GM19463 (cell line): ENCODE measurements around the gene KLK3.
"Not testable (repeated sequence)": the region's sequence is repeated elsewhere in the genome, so short reads cannot be mapped to it uniquely, and the experiment has no call there.

Experiments
- ATAC-seq: cut with Tn5 transposase; IDR thresholded peaks from one replicate; pipeline ENCODE4 v1.9.1; 2021; ENCODE audit warnings: mild to moderate bottlenecking, moderate library complexity; ENCODE audit not compliant: unreplicated experiment

The KLK3 gene

DNA sequence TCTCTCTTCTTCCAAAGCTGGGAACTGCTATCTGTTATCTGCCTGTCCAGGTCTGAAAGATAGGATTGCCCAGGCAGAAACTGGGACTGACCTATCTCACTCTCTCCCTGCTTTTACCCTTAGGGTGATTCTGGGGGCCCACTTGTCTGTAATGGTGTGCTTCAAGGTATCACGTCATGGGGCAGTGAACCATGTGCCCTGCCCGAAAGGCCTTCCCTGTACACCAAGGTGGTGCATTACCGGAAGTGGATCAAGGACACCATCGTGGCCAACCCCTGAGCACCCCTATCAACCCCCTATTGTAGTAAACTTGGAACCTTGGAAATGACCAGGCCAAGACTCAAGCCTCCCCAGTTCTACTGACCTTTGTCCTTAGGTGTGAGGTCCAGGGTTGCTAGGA lies 5.1 kb downstream of the KLK3 start:
- no peak for ATAC-seq

DNA sequence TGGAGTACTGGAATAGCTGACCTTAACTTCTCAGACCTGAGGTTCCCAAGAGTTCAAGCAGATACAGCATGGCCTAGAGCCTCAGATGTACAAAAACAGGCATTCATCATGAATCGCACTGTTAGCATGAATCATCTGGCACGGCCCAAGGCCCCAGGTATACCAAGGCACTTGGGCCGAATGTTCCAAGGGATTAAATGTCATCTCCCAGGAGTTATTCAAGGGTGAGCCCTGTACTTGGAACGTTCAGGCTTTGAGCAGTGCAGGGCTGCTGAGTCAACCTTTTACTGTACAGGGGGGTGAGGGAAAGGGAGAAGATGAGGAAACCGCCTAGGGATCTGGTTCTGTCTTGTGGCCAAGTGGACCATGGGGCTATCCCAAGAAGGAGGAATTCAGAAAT lies 6.3 kb downstream of the KLK3 start:
- no peak for ATAC-seq

DNA sequence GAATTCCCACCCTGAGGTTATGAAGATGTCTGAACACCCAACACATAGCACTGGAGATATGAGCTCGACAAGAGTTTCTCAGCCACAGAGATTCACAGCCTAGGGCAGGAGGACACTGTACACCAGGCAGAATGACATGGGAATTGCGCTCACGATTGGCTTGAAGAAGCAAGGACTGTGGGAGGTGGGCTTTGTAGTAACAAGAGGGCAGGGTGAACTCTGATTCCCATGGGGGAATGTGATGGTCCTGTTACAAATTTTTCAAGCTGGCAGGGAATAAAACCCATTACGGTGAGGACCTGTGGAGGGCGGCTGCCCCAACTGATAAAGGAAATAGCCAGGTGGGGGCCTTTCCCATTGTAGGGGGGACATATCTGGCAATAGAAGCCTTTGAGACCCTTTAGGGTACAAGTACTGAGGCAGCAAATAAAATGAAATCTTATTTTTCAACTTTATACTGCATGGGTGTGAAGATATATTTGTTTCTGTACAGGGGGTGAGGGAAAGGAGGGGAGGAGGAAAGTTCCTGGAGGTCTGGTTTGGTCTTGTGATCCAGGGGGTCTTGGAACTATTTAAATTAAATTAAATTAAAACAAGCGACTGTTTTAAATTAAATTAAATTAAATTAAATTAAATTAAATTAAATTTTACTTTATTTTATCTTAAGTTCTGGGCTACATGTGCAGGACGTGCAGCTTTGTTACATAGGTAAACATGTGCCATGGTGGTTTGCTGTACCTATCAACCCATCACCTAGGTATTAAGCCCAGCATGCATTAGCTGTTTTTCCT lies 7.0 kb downstream of the KLK3 start:
- ATAC-seq, result no peak

DNA sequence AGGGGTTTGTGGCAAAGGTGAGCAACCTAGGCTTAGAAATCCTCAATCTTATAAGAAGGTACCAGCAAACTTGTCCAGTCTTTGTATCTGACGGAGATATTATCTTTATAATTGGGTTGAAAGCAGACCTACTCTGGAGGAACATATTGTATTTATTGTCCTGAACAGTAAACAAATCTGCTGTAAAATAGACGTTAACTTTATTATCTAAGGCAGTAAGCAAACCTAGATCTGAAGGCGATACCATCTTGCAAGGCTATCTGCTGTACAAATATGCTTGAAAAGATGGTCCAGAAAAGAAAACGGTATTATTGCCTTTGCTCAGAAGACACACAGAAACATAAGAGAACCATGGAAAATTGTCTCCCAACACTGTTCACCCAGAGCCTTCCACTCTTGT lies 14.8 kb downstream of the KLK3 start:
- ATAC-seq, result no peak

DNA sequence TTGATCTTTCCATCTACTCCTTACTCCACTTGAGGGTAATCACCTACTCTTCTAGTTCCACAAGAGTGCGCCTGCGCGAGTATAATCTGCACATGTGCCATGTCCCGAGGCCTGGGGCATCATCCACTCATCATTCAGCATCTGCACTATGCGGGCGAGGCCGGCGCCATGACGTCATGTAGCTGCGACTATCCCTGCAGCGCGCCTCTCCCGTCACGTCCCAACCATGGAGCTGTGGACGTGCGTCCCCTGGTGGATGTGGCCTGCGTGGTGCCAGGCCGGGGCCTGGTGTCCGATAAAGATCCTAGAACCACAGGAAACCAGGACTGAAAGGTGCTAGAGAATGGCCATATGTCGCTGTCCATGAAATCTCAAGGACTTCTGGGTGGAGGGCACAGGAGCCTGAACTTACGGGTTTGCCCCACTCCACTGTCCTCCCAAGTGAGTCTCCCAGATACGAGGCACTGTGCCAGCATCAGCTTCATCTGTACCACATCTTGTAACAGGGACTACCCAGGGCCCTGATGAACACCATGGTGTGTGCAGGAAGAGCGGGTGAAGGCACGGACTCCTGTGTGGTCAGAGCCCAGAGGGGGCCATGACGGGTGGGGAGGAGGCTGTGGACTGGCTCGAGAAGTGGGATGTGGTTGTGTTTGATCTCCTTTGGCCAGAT lies 15.8 kb downstream of the KLK3 start:
- no peak for ATAC-seq

DNA sequence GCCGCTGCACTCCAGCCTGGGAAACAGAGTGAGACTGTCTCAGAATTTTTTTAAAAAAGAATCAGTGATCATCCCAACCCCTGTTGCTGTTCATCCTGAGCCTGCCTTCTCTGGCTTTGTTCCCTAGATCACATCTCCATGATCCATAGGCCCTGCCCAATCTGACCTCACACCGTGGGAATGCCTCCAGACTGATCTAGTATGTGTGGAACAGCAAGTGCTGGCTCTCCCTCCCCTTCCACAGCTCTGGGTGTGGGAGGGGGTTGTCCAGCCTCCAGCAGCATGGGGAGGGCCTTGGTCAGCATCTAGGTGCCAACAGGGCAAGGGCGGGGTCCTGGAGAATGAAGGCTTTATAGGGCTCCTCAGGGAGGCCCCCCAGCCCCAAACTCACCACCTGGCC lies 18.3 kb downstream of the KLK3 start, which contains the start of gene KLK2:
KLK2 (plus strand) TSS at position 384 of the 400 bp plus-strand sequence. CDS start 35 bp downstream, outside the sequence.
- no peak for ATAC-seq

DNA sequence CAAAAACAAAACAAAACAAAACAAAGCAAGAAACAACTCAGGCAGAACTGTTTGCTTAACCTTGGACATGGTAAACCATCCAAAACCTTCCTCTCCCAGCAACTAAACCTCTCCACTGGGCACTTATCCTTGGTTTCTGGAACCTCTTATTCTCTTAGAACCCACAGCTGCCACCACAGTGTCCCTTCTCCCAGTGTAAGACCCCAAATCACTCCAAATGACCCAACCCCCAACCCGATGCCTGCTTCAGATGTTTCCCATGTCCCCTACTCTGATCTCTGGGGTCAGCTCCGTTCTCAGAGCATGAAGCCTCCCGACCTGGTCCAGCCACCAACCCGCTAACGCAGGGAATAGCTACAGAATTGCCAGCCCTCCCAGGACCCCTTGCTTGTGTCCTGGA lies 19.5 kb downstream of the KLK3 start:
- ATAC-seq, result no peak

DNA sequence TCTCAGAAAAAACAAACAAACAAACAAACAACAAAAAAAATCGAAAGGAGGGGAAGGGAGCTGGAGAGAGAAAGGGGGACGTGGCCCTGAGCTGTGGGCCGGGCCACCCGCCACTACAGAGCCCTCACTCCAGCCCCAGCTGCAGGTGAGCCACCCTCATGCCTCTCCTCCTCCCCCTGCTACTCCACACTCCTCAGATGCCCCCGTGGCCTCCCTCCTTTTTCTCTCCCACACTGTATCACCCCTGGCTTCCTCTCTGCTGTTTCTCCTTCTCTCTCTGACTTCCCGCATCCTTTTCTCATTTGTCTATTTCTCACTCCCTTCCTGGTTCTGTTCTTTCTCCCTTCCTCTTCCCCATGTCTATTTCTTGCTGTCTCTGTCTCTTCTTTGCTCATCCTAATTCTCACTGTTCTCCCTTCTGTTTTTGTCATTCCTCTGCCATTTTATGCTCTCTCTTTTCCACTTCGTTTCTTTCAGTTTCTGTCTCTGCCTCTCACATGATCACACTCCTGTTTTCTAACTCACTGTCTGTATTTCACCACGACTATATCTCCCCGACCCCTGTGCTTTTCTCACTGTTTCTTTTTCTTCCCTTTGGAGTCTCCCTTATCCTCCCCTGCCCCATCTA lies 21.2 kb downstream of the KLK3 start:
- no peak for ATAC-seq

DNA sequence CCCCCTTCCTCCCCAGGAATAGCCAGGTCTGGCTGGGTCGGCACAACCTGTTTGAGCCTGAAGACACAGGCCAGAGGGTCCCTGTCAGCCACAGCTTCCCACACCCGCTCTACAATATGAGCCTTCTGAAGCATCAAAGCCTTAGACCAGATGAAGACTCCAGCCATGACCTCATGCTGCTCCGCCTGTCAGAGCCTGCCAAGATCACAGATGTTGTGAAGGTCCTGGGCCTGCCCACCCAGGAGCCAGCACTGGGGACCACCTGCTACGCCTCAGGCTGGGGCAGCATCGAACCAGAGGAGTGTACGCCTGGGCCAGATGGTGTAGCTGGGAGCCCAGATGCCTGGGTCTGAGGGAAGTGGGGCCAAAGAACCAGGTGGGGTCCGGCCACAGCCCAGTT lies 21.7 kb downstream of the KLK3 start:
- ATAC-seq, result no peak

DNA sequence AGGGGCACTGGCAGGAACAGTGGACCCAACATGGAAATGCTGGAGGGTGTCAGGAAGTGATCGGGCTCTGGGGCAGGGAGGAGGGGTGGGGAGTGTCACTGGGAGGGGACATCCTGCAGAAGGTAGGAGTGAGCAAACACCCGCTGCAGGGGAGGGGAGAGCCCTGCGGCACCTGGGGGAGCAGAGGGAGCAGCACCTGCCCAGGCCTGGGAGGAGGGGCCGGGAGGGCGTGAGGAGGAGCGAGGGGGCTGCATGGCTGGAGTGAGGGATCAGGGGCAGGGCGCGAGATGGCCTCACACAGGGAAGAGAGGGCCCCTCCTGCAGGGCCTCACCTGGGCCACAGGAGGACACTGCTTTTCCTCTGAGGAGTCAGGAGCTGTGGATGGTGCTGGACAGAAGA lies 22.6 kb downstream of the KLK3 start:
- ATAC-seq, result no peak

DNA sequence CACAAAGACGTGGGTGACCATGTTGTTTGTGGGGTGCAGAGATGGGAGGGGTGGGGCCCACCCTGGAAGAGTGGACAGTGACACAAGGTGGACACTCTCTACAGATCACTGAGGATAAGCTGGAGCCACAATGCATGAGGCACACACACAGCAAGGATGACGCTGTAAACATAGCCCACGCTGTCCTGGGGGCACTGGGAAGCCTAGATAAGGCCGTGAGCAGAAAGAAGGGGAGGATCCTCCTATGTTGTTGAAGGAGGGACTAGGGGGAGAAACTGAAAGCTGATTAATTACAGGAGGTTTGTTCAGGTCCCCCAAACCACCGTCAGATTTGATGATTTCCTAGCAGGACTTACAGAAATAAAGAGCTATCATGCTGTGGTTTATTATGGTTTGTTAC lies 24.1 kb downstream of the KLK3 start:
- ATAC-seq, result no peak

DNA sequence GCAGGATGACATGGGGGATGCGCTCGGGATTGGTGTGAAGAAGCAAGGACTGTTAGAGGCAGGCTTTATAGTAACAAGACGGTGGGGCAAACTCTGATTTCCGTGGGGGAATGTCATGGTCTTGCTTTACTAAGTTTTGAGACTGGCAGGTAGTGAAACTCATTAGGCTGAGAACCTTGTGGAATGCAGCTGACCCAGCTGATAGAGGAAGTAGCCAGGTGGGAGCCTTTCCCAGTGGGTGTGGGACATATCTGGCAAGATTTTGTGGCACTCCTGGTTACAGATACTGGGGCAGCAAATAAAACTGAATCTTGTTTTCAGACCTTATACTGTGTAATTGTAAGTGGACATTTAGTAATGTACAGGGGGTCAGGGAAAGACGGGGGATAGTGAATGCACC lies 25.5 kb downstream of the KLK3 start:
- ATAC-seq, result no peak

DNA sequence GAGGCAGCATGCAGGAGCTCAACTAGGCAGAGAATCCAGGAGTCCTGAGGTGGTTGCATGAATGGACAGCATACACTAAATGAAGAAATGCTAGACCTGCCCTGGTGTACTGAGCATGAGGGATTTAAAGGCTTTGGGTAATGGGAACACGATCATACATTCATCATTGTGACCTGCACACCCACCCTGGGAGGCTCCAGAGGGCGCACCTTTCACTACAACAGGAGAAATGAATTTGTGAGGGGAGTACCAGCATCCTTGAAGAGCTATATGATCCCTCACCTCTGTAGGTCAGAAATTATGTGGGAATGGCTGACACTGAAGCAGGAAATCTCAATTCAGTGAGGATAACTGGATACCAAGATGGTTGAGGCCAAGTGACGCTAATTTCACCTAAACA lies 27.5 kb downstream of the KLK3 start:
- no peak for ATAC-seq

DNA sequence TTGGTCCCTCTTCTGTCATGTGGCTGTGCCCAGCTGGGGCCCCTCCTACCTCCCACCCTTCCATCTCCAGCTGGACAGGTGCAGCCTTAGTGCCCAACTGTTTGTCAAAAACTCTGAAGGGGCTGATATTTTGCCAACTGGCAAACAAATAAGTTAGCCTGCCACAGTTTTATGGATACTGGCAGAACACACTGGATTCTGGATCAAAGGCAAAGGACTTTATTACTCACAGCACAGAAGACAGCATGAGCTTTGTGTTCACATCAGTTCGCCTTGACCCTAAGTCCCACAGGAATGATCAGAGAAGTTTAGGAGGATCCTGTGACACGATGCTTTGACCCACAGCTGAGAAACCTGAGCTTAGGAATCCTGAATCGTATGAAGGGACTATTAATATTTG lies 34.9 kb downstream of the KLK3 start:
- ATAC-seq, result no peak

DNA sequence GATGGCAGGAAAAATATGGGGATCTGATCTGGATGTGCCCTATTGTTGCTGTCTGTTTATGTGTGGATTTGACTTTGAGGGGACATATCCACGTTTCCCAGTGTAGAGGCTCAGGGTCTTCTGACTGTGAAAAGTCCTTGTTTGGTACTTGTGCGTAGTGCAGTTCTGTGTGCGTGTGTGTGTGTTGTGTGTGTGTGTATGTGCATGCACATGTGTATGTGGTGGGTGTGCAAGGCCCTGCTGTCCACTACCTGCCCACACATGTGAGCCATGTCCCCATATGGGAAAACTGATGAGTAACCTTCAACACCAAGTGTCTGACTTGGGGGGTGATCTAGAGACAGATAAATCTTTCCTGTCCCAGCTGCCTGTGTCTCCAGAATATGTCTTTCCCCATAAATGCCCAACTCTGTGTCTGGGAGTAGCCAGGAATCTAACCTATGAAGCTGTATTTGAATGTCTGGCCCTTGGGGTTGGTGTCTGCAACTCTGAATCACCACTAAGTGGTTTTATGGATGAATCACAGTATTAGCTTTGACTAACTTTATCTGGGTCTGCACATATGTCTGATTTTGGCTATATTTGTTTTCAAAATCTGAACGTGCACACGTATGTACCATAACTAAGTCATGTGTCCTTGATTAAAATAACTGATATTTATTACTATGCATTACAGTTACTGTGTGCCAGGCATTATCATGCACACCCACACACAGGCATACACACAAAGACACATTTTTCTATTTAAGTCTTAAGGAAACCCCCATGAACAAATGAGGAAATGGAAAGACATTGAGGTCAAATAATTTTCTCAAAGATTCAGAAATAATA lies 35.9 kb downstream of the KLK3 start:
- no peak for ATAC-seq

DNA sequence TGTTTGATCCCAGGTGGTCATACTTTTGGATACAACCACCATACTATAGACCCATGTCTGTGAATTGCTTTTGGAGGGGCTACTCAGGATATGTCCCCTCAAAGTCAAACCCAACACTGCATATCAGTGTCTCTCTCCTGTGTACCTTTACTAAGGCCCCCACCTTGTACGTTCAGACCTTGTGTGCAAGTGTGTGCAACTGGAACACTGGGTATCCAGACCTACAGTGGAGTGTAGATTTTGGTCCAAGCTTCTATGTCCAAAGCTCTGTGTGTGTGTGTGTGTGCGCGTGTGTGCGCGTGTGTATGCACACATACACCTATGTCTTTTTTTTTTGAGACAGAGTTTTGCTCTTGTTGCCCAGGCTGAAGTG lies 36.5 kb downstream of the KLK3 start:
- ATAC-seq, result no peak

DNA sequence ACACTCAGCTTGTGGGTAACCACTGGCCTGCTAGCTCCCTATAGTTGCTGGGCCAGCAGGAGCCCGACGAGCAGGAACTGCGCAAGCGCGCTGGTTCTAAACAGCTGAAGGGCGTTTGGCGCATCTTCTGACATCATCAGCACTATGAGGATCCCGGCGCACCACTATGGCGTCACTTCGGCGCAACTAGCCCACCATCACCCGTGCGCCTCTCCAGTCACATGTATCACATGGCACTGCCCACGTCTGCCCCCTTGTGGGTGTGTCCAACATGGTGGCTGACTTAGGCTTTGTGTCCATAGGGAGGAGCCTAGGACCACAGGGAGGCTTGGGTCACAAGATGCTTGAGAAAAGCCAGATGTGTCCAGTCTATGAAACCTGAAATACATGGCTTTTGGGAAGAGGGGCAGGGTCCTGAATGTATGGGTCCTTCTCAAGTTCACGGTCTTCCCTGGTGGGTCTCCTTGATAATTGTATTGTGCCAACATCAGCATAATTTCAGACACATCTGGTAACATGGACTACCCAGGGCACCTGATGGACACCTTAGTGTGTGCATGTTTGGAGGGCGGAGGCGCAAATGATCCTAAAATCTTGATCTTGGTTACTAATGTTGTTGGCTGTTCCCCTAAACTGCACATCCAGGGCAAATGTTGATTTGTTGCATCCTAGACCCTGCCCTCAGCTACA lies 38.5 kb downstream of the KLK3 start:
- no peak for ATAC-seq

DNA sequence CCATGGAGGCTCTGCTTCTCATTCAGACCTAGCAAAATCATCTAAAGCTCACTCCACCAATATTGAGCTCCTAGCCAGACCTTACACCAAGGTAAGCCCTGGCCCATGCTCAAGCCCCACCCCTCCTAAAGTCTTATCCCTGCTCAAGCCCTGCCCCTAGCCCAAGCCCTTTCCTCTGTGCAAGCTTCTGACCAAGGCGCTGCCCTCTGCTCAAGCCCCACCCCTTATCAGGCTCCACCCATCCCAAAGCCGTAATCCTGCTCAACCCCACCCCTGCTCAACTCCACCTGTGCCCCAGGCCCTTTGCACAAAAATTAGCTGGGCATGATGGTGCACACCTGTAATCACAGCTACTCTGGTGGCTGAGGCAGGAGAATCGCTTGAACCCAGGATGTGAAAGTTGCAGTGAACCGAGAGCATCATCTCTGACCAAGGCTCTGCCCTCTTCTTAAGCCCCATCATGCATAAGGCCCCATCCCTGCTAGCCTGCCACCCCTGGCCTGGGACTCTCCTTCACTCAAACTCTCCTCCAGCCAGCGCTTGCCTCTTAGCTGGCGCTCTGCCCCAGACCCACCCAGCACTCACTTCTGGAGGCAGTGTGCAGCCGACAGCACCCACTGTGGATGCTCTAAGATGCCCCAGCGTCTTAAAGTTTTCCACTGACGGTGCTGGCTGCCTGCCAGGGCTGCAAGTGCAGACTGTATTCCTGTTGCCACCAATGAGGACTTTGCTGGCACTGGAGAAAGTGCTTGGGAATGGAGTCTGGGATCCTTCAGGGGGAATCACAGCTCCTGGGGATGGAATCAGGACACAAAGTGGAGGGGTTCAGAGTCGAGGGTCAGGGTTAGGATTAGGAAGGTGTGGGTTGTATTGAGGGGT lies 40.0 kb downstream of the KLK3 start:
- ATAC-seq, result no peak

DNA sequence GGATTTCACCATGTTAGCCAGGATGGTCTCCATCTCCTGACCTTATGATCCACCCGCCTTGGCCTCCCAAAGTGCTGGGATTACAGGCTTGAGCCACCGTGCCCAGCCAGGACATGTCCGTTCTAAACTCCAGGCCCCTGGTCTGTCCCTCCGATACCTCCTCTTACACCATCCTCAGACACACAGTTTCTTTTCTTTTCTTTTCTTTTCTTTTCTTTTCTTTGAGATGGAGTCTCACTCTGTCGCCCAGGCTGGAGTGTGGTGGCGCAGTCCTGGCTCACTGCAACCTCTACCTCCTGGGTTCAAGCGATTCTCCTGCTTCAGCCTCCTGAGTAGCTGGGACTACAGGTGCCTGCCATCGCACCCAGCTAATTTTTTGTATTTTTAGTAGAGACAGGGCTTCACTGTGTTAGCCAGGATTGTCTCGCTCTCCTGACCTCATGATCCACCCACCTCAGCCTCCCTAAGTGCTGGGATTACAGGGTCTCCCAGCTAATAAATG lies 41.4 kb downstream of the KLK3 start:
- ATAC-seq, result not testable (repeated sequence)
